ENCODE results near the gene ICAM5. TPM values are rescaled to one million over a fixed set of nuclear protein-coding genes. Genes with fewer than 3 reads are reported as not detected.
A peak's percentile ranks its signal among the peaks of the same experiment; 100 is the strongest.

ICAM5 gene
- total and polyA plus RNA-seq, 2 donors (not counting 1 experiment from before 2014, with no cell fraction given): 0.47 to 2.5 TPM

- H3K79me2 ChIP-seq (ENCODE audit: control insufficient read depth, insufficient read depth, low read length): no peaks in the 10 kb centered on the region
- H3K4me3 ChIP-seq (replicated peaks in 1 of 4; ENCODE audit: control extremely low read depth in 1 of 4, insufficient read depth in 1 of 4, low read depth in 3 of 4, low read length in 4 of 4): peak overlapping the region in 2 of 4 experiments; percentile 2 to 61
- H2AFZ ChIP-seq (ENCODE audit: low read length): peak overlapping the region; percentile 3
- DNase-seq (ENCODE audit: low read depth in 2 of 2): no peak
- no peak for TF ChIP-seq CTCF (conservative IDR thresholded peaks at IDR 0.05 in 1 of 2, IDR thresholded peaks at IDR 0.05 in 1 of 2; ENCODE audit: low read depth in 1 of 2, low read length in 2 of 2)
- no peak for TF ChIP-seq EZH2 (IDR thresholded peaks at IDR 0.05; ENCODE audit: low read length, missing control alignments)
- no peaks in the 10 kb centered on the region for H3K36me3 ChIP-seq (ENCODE audit: control insufficient read depth, insufficient read depth, low read length)
- no peak overlapping the region for H3K9ac ChIP-seq (ENCODE audit: insufficient read depth, low read length)
- H3K9me3 ChIP-seq (ENCODE audit: control insufficient read depth, insufficient read depth, low read depth, low read length): no peaks in the 10 kb centered on the region
- no peaks in the 10 kb centered on the region for H4K20me1 ChIP-seq (ENCODE audit: control insufficient read depth, extremely low read depth, insufficient read depth, low read length)
- no peak overlapping the region for H3K27ac ChIP-seq (ENCODE audit: insufficient read depth, low read length)
- peak overlapping the region; percentile 68 for H3K4me2 ChIP-seq (ENCODE audit: extremely low read depth, insufficient read depth, low read length)
- peaks cover 13% of the 10 kb centered on the region for H3K27me3 ChIP-seq (ENCODE audit: control insufficient read depth, insufficient read depth, low read length)
- peaks cover 7% of the 10 kb centered on the region for H3K4me1 ChIP-seq (ENCODE audit: control insufficient read depth, extremely low read depth, insufficient read depth, low read length)
Measured at GRCh38 chr19:10270180-10270615, 19.6 kb upstream of the ICAM5 start.

GRCh38 chr19:10270616-10271394, 18.9 kb upstream of the ICAM5 start, which contains the start of gene ICAM1:
Gene ICAM1 (plus strand): TSS chr19:10271120. CDS start chr19:10271160, 40 bp downstream.
- Histone ChIP-seq H3K79me2 (ENCODE audit: control insufficient read depth, insufficient read depth, low read length) (no peaks in the 10 kb centered on the region), H3K4me2 (ENCODE audit: extremely low read depth, insufficient read depth, low read length) (peak within 1 kb of the TSS; percentile 68), H3K4me3 (replicated peaks in 1 of 4; ENCODE audit: control extremely low read depth in 1 of 4, insufficient read depth in 1 of 4, low read depth in 3 of 4, low read length in 4 of 4) (peak within 1 kb of the TSS; percentile 2 to 61 (median 28)), H3K27me3 (ENCODE audit: control insufficient read depth, insufficient read depth, low read length) (peaks cover 13% of the 10 kb centered on the region), H2AFZ (ENCODE audit: low read length) (peak within 1 kb of the TSS; percentile 3), H3K9ac (ENCODE audit: insufficient read depth, low read length) (no peak within 1 kb of the TSS), H3K9me3 (ENCODE audit: control insufficient read depth, insufficient read depth, low read depth, low read length) (no peaks in the 10 kb centered on the region), H3K36me3 (ENCODE audit: control insufficient read depth, insufficient read depth, low read length) (no peaks in the 10 kb centered on the region), H3K4me1 (ENCODE audit: control insufficient read depth, extremely low read depth, insufficient read depth, low read length) (peaks cover 7% of the 10 kb centered on the region), H3K27ac (ENCODE audit: insufficient read depth, low read length) (no peak within 1 kb of the TSS), H4K20me1 (ENCODE audit: control insufficient read depth, extremely low read depth, insufficient read depth, low read length) (no peaks in the 10 kb centered on the region)
- peak; percentile 45 to 62 for DNase-seq (ENCODE audit: low read depth in 2 of 2)
- no peak for TF ChIP-seq CTCF (conservative IDR thresholded peaks at IDR 0.05 in 1 of 2, IDR thresholded peaks at IDR 0.05 in 1 of 2; ENCODE audit: low read depth in 1 of 2, low read length in 2 of 2)
- TF ChIP-seq EZH2 (IDR thresholded peaks at IDR 0.05; ENCODE audit: low read length, missing control alignments): peak; percentile 10

GRCh38 chr19:10271543-10272086, 18.1 kb upstream of the ICAM5 start:
- peak overlapping the region in 2 of 4 experiments; percentile 26 to 61 for H3K4me3 ChIP-seq (replicated peaks in 1 of 4; ENCODE audit: control extremely low read depth in 1 of 4, insufficient read depth in 1 of 4, low read depth in 3 of 4, low read length in 4 of 4)
- no peak for TF ChIP-seq CTCF (conservative IDR thresholded peaks at IDR 0.05 in 1 of 2, IDR thresholded peaks at IDR 0.05 in 1 of 2; ENCODE audit: low read depth in 1 of 2, low read length in 2 of 2)
- TF ChIP-seq EZH2 (IDR thresholded peaks at IDR 0.05; ENCODE audit: low read length, missing control alignments): no peak
- H3K27ac ChIP-seq (ENCODE audit: insufficient read depth, low read length): no peak overlapping the region
- H3K27me3 ChIP-seq (ENCODE audit: control insufficient read depth, insufficient read depth, low read length): peaks cover 13% of the 10 kb centered on the region
- H4K20me1 ChIP-seq (ENCODE audit: control insufficient read depth, extremely low read depth, insufficient read depth, low read length): no peaks in the 10 kb centered on the region
- H3K36me3 ChIP-seq (ENCODE audit: control insufficient read depth, insufficient read depth, low read length): no peaks in the 10 kb centered on the region
- peaks cover 7% of the 10 kb centered on the region for H3K4me1 ChIP-seq (ENCODE audit: control insufficient read depth, extremely low read depth, insufficient read depth, low read length)
- no peak for DNase-seq (ENCODE audit: low read depth in 2 of 2)
- no peak overlapping the region for H3K4me2 ChIP-seq (ENCODE audit: extremely low read depth, insufficient read depth, low read length)
- no peak overlapping the region for H2AFZ ChIP-seq (ENCODE audit: low read length)
- H3K9me3 ChIP-seq (ENCODE audit: control insufficient read depth, insufficient read depth, low read depth, low read length): no peaks in the 10 kb centered on the region
- no peak overlapping the region for H3K9ac ChIP-seq (ENCODE audit: insufficient read depth, low read length)
- no peaks in the 10 kb centered on the region for H3K79me2 ChIP-seq (ENCODE audit: control insufficient read depth, insufficient read depth, low read length)
